ENCODE results near the gene AFF1.

AFF1 gene

GRCh38 chr4:87109121-87109520, 174.3 kb downstream of the AFF1 start:
- no peaks in the 10 kb centered on the region for H3K27me3 ChIP-seq (replicated peaks; ENCODE audit: insufficient read depth, low read length)
- no peaks in the 10 kb centered on the region; the same call in 1 of the 2 replicates for H4K20me1 ChIP-seq (ENCODE audit: insufficient read depth, low read length)
- H3K4me1 ChIP-seq (ENCODE audit: low read length), result no peaks in the 10 kb centered on the region
- no peak overlapping the region for H3K27ac ChIP-seq (ENCODE audit: low read length)
- H3K9me2 ChIP-seq (replicated peaks; ENCODE audit: insufficient read depth, low read length), result no peaks in the 10 kb centered on the region
- no peak overlapping the region for H3K4me2 ChIP-seq (ENCODE audit: low read depth, low read length)
- H3K9me3 ChIP-seq (replicated peaks; ENCODE audit: insufficient read depth, low read length), result no peaks in the 10 kb centered on the region
- H3F3A ChIP-seq (ENCODE audit: insufficient read depth, low read length), result no peaks in the 10 kb centered on the region
- H3K4me3 ChIP-seq (ENCODE audit: low read length), result no peak overlapping the region
- no peak overlapping the region for H2AFZ ChIP-seq (ENCODE audit: low read length)
- TF ChIP-seq EZH2 (optimal IDR thresholded peaks at IDR 0.05; ENCODE audit: low read depth, low read length) (no peak), EZH2phosphoT487 (IDR thresholded peaks at IDR 0.05; ENCODE audit: low read length) (no peak)
- TF ChIP-seq, protein P1, sequence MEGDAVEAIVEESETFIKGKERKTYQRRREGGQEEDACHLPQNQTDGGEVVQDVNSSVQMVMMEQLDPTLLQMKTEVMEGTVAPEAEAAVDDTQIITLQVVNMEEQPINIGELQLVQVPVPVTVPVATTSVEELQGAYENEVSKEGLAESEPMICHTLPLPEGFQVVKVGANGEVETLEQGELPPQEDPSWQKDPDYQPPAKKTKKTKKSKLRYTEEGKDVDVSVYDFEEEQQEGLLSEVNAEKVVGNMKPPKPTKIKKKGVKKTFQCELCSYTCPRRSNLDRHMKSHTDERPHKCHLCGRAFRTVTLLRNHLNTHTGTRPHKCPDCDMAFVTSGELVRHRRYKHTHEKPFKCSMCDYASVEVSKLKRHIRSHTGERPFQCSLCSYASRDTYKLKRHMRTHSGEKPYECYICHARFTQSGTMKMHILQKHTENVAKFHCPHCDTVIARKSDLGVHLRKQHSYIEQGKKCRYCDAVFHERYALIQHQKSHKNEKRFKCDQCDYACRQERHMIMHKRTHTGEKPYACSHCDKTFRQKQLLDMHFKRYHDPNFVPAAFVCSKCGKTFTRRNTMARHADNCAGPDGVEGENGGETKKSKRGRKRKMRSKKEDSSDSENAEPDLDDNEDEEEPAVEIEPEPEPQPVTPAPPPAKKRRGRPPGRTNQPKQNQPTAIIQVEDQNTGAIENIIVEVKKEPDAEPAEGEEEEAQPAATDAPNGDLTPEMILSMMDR (IDR thresholded peaks at IDR 0.05; ENCODE audit: low read length), result no peak
- peaks cover 19% of the 10 kb centered on the region for H3K79me2 ChIP-seq (ENCODE audit: low read length)
- no peak overlapping the region for H3K9ac ChIP-seq (ENCODE audit: low read length)
- peaks cover 20% of the 10 kb centered on the region; the same call in 1 of the 2 replicates for H3K36me3 ChIP-seq (replicated peaks; ENCODE audit: insufficient read depth, low read length)
- DNase-seq, result no peak

DNA sequence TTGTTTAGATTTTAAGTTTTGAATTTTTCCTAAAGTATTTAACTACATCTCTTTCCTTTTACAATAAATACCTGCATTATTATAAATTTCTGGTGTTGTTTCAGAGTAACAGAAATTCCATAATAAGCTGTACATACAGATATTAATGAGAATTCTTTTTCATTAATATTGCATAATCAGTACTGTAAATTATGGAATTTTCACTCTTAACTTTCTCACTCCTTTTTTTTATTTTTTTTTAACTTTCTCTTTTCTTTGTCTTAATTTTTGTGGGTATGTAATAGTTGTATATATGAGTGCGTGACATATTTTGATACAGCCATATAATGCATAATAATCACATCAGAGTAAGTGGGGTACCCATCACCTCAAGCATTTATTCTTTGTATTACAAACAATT, 175.1 kb downstream of the AFF1 start:
- Histone ChIP-seq H3K79me2 (ENCODE audit: low read length) (peaks cover 18% of the 10 kb centered on the region), H3K27ac (ENCODE audit: low read length) (no peak overlapping the region), H3F3A (ENCODE audit: insufficient read depth, low read length) (no peaks in the 10 kb centered on the region), H3K4me3 (ENCODE audit: low read length) (no peak overlapping the region), H3K9ac (ENCODE audit: low read length) (no peak overlapping the region), H2AFZ (ENCODE audit: low read length) (no peak overlapping the region), H3K9me3 (replicated peaks; ENCODE audit: insufficient read depth, low read length) (no peaks in the 10 kb centered on the region), H4K20me1 (ENCODE audit: insufficient read depth, low read length) (no peaks in the 10 kb centered on the region; the same call in 1 of the 2 replicates), H3K9me2 (replicated peaks; ENCODE audit: insufficient read depth, low read length) (no peaks in the 10 kb centered on the region), H3K36me3 (replicated peaks; ENCODE audit: insufficient read depth, low read length) (peaks cover 20% of the 10 kb centered on the region), H3K4me1 (ENCODE audit: low read length) (no peaks in the 10 kb centered on the region), H3K27me3 (replicated peaks; ENCODE audit: insufficient read depth, low read length) (no peaks in the 10 kb centered on the region), H3K4me2 (ENCODE audit: low read depth, low read length) (no peak overlapping the region)
- TF ChIP-seq, protein P1 (IDR thresholded peaks at IDR 0.05; ENCODE audit: low read length), result no peak
- TF ChIP-seq EZH2 (optimal IDR thresholded peaks at IDR 0.05; ENCODE audit: low read depth, low read length) (no peak), EZH2phosphoT487 (IDR thresholded peaks at IDR 0.05; ENCODE audit: low read length) (no peak)
- DNase-seq, result no peak

- Histone ChIP-seq H3K27me3 (replicated peaks; ENCODE audit: insufficient read depth, low read length) (no peaks in the 10 kb centered on the region), H3K9ac (ENCODE audit: low read length) (no peak overlapping the region), H3K27ac (ENCODE audit: low read length) (no peak overlapping the region), H3K4me2 (ENCODE audit: low read depth, low read length) (no peak overlapping the region), H3K4me1 (ENCODE audit: low read length) (no peaks in the 10 kb centered on the region), H3K9me2 (replicated peaks; ENCODE audit: insufficient read depth, low read length) (no peaks in the 10 kb centered on the region), H3K79me2 (ENCODE audit: low read length) (peaks cover 36% of the 10 kb centered on the region), H3K36me3 (replicated peaks; ENCODE audit: insufficient read depth, low read length) (peaks cover 19% of the 10 kb centered on the region), H2AFZ (ENCODE audit: low read length) (no peak overlapping the region), H3K4me3 (ENCODE audit: low read length) (no peak overlapping the region), H3F3A (ENCODE audit: insufficient read depth, low read length) (no peaks in the 10 kb centered on the region), H3K9me3 (replicated peaks; ENCODE audit: insufficient read depth, low read length) (no peaks in the 10 kb centered on the region), H4K20me1 (ENCODE audit: insufficient read depth, low read length) (no peaks in the 10 kb centered on the region; the same call in 1 of the 2 replicates)
- no peak for TF ChIP-seq EZH2phosphoT487 (IDR thresholded peaks at IDR 0.05; ENCODE audit: low read length)
- TF ChIP-seq EZH2 (optimal IDR thresholded peaks at IDR 0.05; ENCODE audit: low read depth, low read length), result no peak
- TF ChIP-seq, protein P1 (IDR thresholded peaks at IDR 0.05; ENCODE audit: low read length), result no peak
- no peak for DNase-seq
These were observed 177.3 kb downstream of the AFF1 start for GRCh38 chr4:87112063-87112462.
